Ovary (tissue), 9 donors: Measurements from ENCODE around the gene TRMT6. TPM values are rescaled to one million over a fixed set of nuclear protein-coding genes. Genes with fewer than 3 reads are reported as not detected.

Experiments
- DNase-seq, 5 donors: peaks; one replicate each; pipeline ENCODE4 v3.0.0-alpha.2; 2019 to 2020
- H3K27ac ChIP-seq, 2 donors: fragments of 200-600 bp; one replicate each; pipeline versions ENCODE4 v1.5.1 to v1.8.0; 2019 to 2022
- H3K27me3 ChIP-seq: fragments of 200-600 bp; one replicate; pipeline ENCODE4 v1.8.0; 2022
- H3K36me3 ChIP-seq: fragments of 200-600 bp; sonication (generic); one replicate; pipeline ENCODE4 v1.5.1; 2019
- H3K4me1 ChIP-seq: one replicate; pipeline ENCODE4 v1.8.1; 2013; ENCODE audit warnings: mild to moderate bottlenecking, moderate library complexity; ENCODE audit not compliant: insufficient read depth
- H3K4me3 ChIP-seq: fragments of 200-600 bp; sonication (generic); one replicate; pipeline ENCODE4 v1.5.1; 2017
- H3K9me3 ChIP-seq, 2 donors: fragments of 200-600 bp in 1 of 2; sonication (generic) in 1 of 2; one replicate each; pipeline versions ENCODE4 v1.5.1 to v1.8.1; 2013 to 2019; ENCODE audit warnings: mild to moderate bottlenecking in 1 of 2, moderate library complexity in 1 of 2
- CTCF ChIP-seq, 3 donors: fragments of 450-650 bp in 2 of 3; fragments of 200-600 bp in 1 of 3; IDR thresholded peaks; one replicate each; pipeline versions ENCODE4 v1.5.1 to v1.8.0; 2016 to 2022; ENCODE audit warnings: antibody characterized with exemption in 3 of 3, mild to moderate bottlenecking in 1 of 3
- EP300 ChIP-seq: sonication (generic); formaldehyde crosslinking; IDR thresholded peaks from one replicate; pipeline ENCODE4 v1.6.1; 2017; ENCODE audit warnings: antibody characterized with exemption
- POLR2A ChIP-seq: fragments of 450-650 bp; IDR thresholded peaks from one replicate; pipeline ENCODE4 v1.6.1; 2017; ENCODE audit warnings: antibody characterized with exemption, mild to moderate bottlenecking, moderate library complexity
- WGBS, 3 donors: extraction: QIAGEN DNeasy Blood & Tissue Kit in 1 of 3; methylation state at CpG; one replicate each; pipeline versions ENCODE4 v1.1.5 to v1.1.7; 2013 to 2017; 5-methylcytosine and 5-hydroxymethylcytosine counted together
- intact Hi-C, 4 donors: fragments of 100-400 bp; cut with DNase I; formaldehyde crosslinking; loops; one replicate each; pipeline versions ENCODE4 v1.11.0 to v1.15.1; 2022 to 2023
- polyA plus RNA-seq, 2 donors: library from polyadenylated mRNA; stranded (reverse); fragments of 200-250 nt in 1 of 2; fragments of 350-450 nt in 1 of 2; fragmentation: Illumina TruSeq in 1 of 2; extraction: RNeasy Lipid Tissue Mini Kit (QIAGEN cat#74804) in 1 of 2; gene quantifications; one replicate each; pipeline ENCODE4 v1.2.3, GENCODE V29; 2013 to 2014
- total RNA-seq, 7 donors: library from RNA; depleted of rRNA in 2 of 7; stranded (reverse); fragments of >200 nt in 2 of 7; fragmentation: NEBNext Ultra II Directional in 3 of 7; extraction: Animal tissue kit (Norgen Biotek cat#: 25700) in 3 of 7; gene quantifications; one replicate each; pipeline versions ENCODE4 v1.1.0 to v1.2.4, GENCODE V29; 2016 to 2023
- donor health status: DM: no; HTN: no; CAD: no; lungs with moderate emphysema.
- donor health status: DM: no; HTN: no; CAD: no.
- donor health status: Bipolar disorder and iron deficiency.
- donor health status: DM: yes; HTN: yes; CAD: no.
- donor health status: DM: no; HTN: no; CAD: no.
- donor health status: DM: yes; HTN: yes; CAD: no.

The TRMT6 gene
- total and polyA plus RNA-seq, 9 donors, result 5.8 to 19.3 (median 11.5) TPM

- Histone ChIP-seq H3K36me3 (no peaks in the 10 kb centered on the region), H3K4me1 (no peaks in the 10 kb centered on the region), H3K27me3 (no peaks in the 10 kb centered on the region), H3K9me3 (no peaks in the 10 kb centered on the region), H3K27ac (no peak overlapping the region), H3K4me3 (no peak overlapping the region)
- intact Hi-C loops, result no loop called here
- 79 to 81% (median 80%) methylated on average over 9 of the region's 9 CpGs for WGBS, 3 donors
- DNase-seq, result no peak
- TF ChIP-seq CTCF (IDR thresholded peaks at IDR 0.05) (no peak), POLR2A (no peak), EP300 (no peak)
Observed at GRCh38 chr20:5969348-5969935, 19.1 kb upstream of the TRMT6 start.

- no peak overlapping the region for H3K4me3 ChIP-seq
- H3K9me3 ChIP-seq, result no peaks in the 10 kb centered on the region
- H3K4me1 ChIP-seq, result no peaks in the 10 kb centered on the region
- no peak overlapping the region for H3K27ac ChIP-seq
- DNase-seq, result no peak
- no peaks in the 10 kb centered on the region for H3K36me3 ChIP-seq
- WGBS, 3 donors, result 95 to 96% (median 95%) methylated on average over 3 of the region's 3 CpGs
- intact Hi-C loops, result no loop called here
- no peak for TF ChIP-seq EP300
- no peak for TF ChIP-seq POLR2A
- TF ChIP-seq CTCF (IDR thresholded peaks at IDR 0.05), result no peak
- no peaks in the 10 kb centered on the region for H3K27me3 ChIP-seq
Observed at GRCh38 chr20:5968462-5968861, 18.1 kb upstream of the TRMT6 start.

- Histone ChIP-seq H3K9me3 (no peaks in the 10 kb centered on the region), H3K4me3 (no peak overlapping the region), H3K27ac (no peak overlapping the region), H3K36me3 (no peaks in the 10 kb centered on the region), H3K27me3 (no peaks in the 10 kb centered on the region), H3K4me1 (no peaks in the 10 kb centered on the region)
- intact Hi-C loops, result no loop called here
- TF ChIP-seq CTCF (IDR thresholded peaks at IDR 0.05), result no peak
- no peak for TF ChIP-seq EP300
- TF ChIP-seq POLR2A, result no peak
- 92 to 95% (median 93%) methylated on average over 6 of the region's 6 CpGs for WGBS, 3 donors
- DNase-seq, result no peak
Observed at GRCh38 chr20:5967469-5967868, 17.1 kb upstream of the TRMT6 start.

- Histone ChIP-seq H3K36me3 (no peaks in the 10 kb centered on the region), H3K27ac (peak overlapping the region in 1 of 2 donors; percentile 58)
- intact Hi-C loops, result loop anchor here in 1 of 4 donors (5.0 kb wide), 1 partner anchor 132 kb away; no protein-coding TSS in a partner anchor
Observed at GRCh38 chr20:5949943-5950270, 426 bp downstream of the TRMT6 start.

More at GRCh38 chr20:5949943-5950270, 426 bp downstream of the TRMT6 start:
- peak overlapping the region; percentile 46 for H3K4me3 ChIP-seq
- H3K27me3 ChIP-seq, result no peaks in the 10 kb centered on the region
- no peak for DNase-seq
- peaks cover 2% of the 10 kb centered on the region for H3K4me1 ChIP-seq
- TF ChIP-seq POLR2A (no peak), CTCF (IDR thresholded peaks at IDR 0.05) (no peak), EP300 (no peak)
- 0 to 2% (median 0%) methylated on average over 10 to 11 of the region's 11 CpGs for WGBS, 3 donors
- no peaks in the 10 kb centered on the region for H3K9me3 ChIP-seq
